GM12878 (cell line): ENCODE measurements around the gene ZNF680. TPM values are rescaled to one million over a fixed set of nuclear protein-coding genes. Genes with fewer than 3 reads are reported as not detected.

Source experiments
- CBX3 ChIP-seq: fragments of 200-600 bp; sonication (generic); IDR thresholded peaks from 2 replicates; pipeline ENCODE4 v1.6.1; 2016; ENCODE audit warnings: low read depth, borderline replicate concordance
- CBX5 ChIP-seq: sonication (generic); IDR thresholded peaks from 2 replicates; pipeline ENCODE4 v1.6.1; 2016; ENCODE audit warnings: low read depth, moderate library complexity, mild to moderate bottlenecking, inconsistent platforms
- CEBPZ ChIP-seq: fragments of 150-350 bp; IDR thresholded peaks from 2 replicates; pipeline ENCODE4 v1.6.1; 2016; ENCODE audit warnings: low read depth, low read length
- ESRRA ChIP-seq: IDR thresholded peaks from 2 replicates; pipeline ENCODE4 v1.6.1; 2012; ENCODE audit warnings: mild to moderate bottlenecking, low read length, improper control_type of control experiment
- FOXK2 ChIP-seq: fragments of 450-650 bp; IDR thresholded peaks from 2 replicates; pipeline ENCODE4 v1.6.1; 2017; ENCODE audit warnings: mild to moderate bottlenecking, moderate library complexity
- FOXM1 ChIP-seq: IDR thresholded peaks from 2 replicates; pipeline ENCODE4 v1.6.1; 2012; ENCODE audit warnings: low read depth, mild to moderate bottlenecking, inconsistent platforms, low read length, moderate library complexity
- IKZF1 ChIP-seq: fragments of 450-650 bp; conservative IDR thresholded peaks from 2 replicates; pipeline ENCODE4 v1.6.1; 2017; ENCODE audit warnings: antibody characterized with exemption, mild to moderate bottlenecking
- MEF2B ChIP-seq: fragments of 450-650 bp; IDR thresholded peaks from 2 replicates; pipeline ENCODE4 v1.6.1; 2018; ENCODE audit warnings: mild to moderate bottlenecking, moderate library complexity; ENCODE audit not compliant: partially characterized antibody, poor library complexity, severe bottlenecking
- MTA3 ChIP-seq: IDR thresholded peaks from 2 replicates; pipeline ENCODE4 v1.6.1; 2012; ENCODE audit warnings: low read length, inconsistent platforms, borderline replicate concordance
- NR2C1 ChIP-seq: fragments of 450-650 bp; IDR thresholded peaks from 2 replicates; pipeline ENCODE4 v1.6.1; 2017; ENCODE audit warnings: antibody characterized with exemption, mild to moderate bottlenecking, moderate library complexity
- RELA ChIP-seq: fragments of 450-650 bp; IDR thresholded peaks from 2 replicates; pipeline ENCODE4 v1.8.0; 2014; ENCODE audit warnings: borderline replicate concordance; ENCODE audit not compliant: partially characterized antibody
- RFX5 ChIP-seq: IDR thresholded peaks from 2 replicates; pipeline ENCODE4 v1.6.1; 2011; ENCODE audit warnings: low read depth, low read length, improper control_type of control experiment
- SMAD5 ChIP-seq: IDR thresholded peaks from 2 replicates; pipeline ENCODE4 v1.6.1; 2016; ENCODE audit warnings: antibody characterized with exemption, low read depth
- SPI1 ChIP-seq: IDR thresholded peaks from 2 replicates; pipeline ENCODE4 v1.6.1; 2011; ENCODE audit warnings: low read depth, mild to moderate bottlenecking, low read length, moderate library complexity, borderline replicate concordance; ENCODE audit not compliant: insufficient read depth
- TCF12 ChIP-seq: IDR thresholded peaks from 2 replicates; pipeline ENCODE4 v1.6.1; 2011; ENCODE audit warnings: low read depth, mild to moderate bottlenecking, low read length
- YY1 ChIP-seq: IDR thresholded peaks from 2 replicates; pipeline ENCODE4 v1.6.1; 2011; ENCODE audit warnings: low read depth, mild to moderate bottlenecking, low read length
- ZNF217 ChIP-seq: fragments of 450-650 bp; IDR thresholded peaks from 2 replicates; pipeline ENCODE4 v1.6.1; 2017; ENCODE audit warnings: antibody characterized with exemption, mild to moderate bottlenecking
- ZNF592 ChIP-seq: fragments of 450-650 bp; IDR thresholded peaks from 2 replicates; pipeline ENCODE4 v1.6.1; 2017; ENCODE audit warnings: mild to moderate bottlenecking, moderate library complexity
- ZNF622 ChIP-seq: fragments of 450-650 bp; IDR thresholded peaks from 2 replicates; pipeline ENCODE4 v1.6.1; 2017; ENCODE audit warnings: mild to moderate bottlenecking, inconsistent platforms
- ZNF687 ChIP-seq: fragments of 450-650 bp; IDR thresholded peaks from 2 replicates; pipeline ENCODE4 v1.6.1; 2017; ENCODE audit warnings: mild to moderate bottlenecking, moderate library complexity
- polyA plus RNA-seq, 11 experiments: library from polyadenylated mRNA; depleted of rRNA in 4 of 11; unstranded in 6 of 11; stranded (reverse) in 5 of 11; fragments of >200 nt; fragmentation: Nextera tagmentation in 4 of 11; fragmentation: Illumina TruSeq in 1 of 11; extraction: Ambion mirVana in 4 of 11; extraction: Trizol in 1 of 11; gene quantifications; 1 replicate in 1 of 11; 2 replicates in 10 of 11; pipeline versions ENCODE4 v1.2.1 to v1.2.3, GENCODE V29; 2011 to 2016; ENCODE audit warnings: inconsistent platforms in 2 of 11, missing spikeins in 2 of 11, low read depth in 1 of 11
- total RNA-seq, 4 experiments: library from RNA; depleted of rRNA in 3 of 4; stranded (reverse); fragments of >200 nt in 3 of 4; fragmentation: Illumina TruSeq in 1 of 4; extraction: Trizol in 1 of 4; gene quantifications; 2 replicates each; pipeline versions ENCODE4 v1.2.1 to v1.2.3, GENCODE V29; 2013 to 2021

Gene ZNF680
- total and polyA plus RNA-seq, 10 of the 15 experiments (the other 5 are each of a cell fraction or from before 2014, with no cell fraction given), result 5.0 to 13.6 (median 7.8) TPM

- 0 out of 2 replicates have a peak, but pooled peaks have one; percentile 13 for TF ChIP-seq CEBPZ
- no peak for TF ChIP-seq ZNF622
- no peak for TF ChIP-seq ZNF592
- no peak for TF ChIP-seq MTA3
- no peak for TF ChIP-seq MEF2B
- TF ChIP-seq FOXM1, result no peak; the same call in 1 of the 2 replicates
- no peak for TF ChIP-seq SPI1
- no peak for TF ChIP-seq SMAD5
- no peak for TF ChIP-seq NR2C1
- no peak for TF ChIP-seq FOXK2
- TF ChIP-seq CBX5, result no peak
- peak; percentile 42; the same call in 1 of the 2 replicates for TF ChIP-seq IKZF1
- TF ChIP-seq RELA, result no peak
- no peak for TF ChIP-seq ZNF217
- no peak for TF ChIP-seq ZNF687
- TF ChIP-seq YY1, result peak; percentile 84
- no peak for TF ChIP-seq ESRRA
- TF ChIP-seq RFX5, result 0 out of 2 replicates have a peak, but pooled peaks have one; percentile 55
- TF ChIP-seq CBX3, result no peak
- TF ChIP-seq TCF12, result no peak
These were observed at the start of gene ZNF680 (continued) for GRCh38 chr7:64562626-64563278.
